CD4-positive, alpha-beta T cell treated with Interleukin-21 for 1 hour (primary cell): Measurements from ENCODE around the gene SLC38A10.

Experiments
- DNase-seq: peaks from one replicate; pipeline ENCODE4 v3.0.0-alpha.2; 2020

SLC38A10 gene

DNA sequence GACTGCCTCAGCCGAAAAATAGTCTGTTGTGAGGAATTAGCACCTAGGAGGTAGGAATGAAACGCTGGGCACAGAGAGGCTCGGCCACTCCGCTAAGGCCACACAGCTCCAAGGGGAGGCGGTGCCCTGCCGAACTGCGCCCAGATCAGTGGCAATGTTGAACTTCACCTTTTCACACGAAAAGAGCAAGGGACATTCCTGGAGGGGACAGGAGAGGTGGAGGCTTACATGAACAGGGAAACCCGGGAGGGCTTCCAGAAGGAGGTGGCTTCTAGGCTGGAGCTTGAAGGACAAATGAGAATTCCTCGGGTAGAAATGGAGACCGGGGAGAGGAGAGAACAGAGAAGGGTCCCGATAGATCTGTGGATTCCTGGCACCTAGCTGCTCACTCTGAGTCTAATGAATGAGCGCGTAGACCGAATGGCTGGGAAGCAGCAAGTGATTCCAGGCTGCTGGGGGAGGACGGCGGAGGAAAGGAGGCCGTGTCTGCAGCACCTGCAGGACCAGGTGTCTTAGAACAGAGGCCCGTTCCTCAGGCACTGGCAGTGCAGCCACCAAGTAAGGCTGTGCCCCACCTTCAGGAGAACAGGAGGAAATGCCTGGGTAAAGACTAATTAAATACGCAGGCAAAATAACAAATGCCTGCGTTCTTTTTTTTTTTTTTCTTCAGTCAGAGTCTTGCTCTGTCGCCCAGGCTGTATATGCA, 722 bp upstream of the SLC38A10 start:
- DNase-seq = peak; percentile 74

DNA sequence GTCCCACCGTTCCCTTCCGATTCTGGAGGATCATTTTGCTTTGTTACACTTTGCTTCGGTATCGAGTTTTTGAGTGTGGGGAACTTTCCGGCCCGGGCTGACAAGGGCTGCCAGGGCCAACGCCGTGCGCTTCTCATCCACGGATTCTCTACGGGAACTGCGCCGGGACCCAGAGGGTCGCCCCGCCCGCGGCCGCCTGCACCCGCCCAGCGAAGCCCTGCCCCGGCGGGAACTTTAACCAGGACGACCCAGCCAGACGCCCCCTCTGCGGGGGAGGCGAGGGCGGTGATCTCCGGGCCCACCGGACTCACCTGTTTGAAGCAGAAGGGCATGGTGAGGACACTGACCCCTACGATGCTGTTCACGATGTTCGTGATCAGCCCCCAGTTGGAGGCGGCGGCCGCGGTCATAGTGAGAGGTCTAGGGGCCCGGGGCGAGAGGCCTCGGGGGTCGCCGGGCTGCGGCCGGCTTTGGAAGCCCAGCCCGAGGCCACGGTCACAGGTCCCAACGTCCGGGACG, 536 bp downstream of the SLC38A10 start:
- no peak for DNase-seq

DNA sequence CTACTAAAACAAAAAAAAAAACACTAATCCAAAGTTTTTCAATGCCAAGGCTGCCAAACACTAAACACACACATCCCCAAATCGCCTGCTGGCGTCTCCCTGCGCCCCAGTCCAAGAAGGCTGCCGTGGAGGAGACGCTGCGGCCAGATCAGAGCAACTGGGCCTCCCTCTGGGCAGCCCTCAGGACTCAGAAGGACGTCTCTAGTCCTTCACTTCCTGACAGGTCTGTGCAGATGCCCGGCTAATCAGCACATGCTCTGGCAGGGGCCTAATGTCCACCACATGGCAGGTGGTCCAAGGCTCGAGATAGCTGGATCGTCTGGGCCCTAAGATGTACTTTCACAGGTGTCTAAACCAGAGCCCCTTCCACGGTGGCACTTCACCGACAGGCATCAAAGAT, 2.7 kb downstream of the SLC38A10 start:
- no peak for DNase-seq

DNA sequence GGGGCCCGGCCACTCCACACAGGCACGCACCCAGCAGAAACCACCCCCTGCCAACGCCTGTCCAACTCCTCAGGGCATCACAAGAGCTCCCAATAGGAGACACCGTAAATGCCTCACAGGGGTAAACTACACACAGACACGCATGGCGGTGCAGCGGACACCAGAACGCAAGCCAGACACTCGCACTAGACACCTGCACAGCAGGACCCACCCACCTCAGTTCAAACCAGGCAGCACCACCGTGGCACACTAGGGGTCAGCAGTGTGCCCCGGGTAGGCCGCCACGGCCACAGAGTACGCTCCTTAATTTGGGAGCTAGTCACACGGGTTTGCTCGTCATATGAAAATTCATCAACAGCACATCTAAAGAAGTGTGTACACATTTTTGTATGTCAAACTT, 3.4 kb downstream of the SLC38A10 start:
- peak; percentile 78 for DNase-seq

DNA sequence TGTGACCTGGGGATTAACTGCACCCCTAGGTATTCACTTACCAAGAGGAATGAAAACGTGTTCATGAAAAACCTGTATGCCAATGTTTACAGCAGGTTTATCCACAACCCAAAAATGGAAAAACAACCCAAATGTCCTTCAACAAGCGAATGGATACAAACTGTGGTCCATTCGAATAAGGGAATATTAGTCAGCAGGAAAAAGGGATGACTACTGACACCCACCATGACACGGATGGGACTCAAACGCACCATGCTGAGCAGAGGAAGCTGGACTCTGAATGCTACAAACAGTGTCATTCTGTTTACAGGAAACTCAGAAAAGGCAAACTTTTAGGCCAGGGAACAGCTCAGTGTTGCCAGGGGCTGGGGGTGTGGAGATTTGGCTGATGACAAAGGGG, 4.9 kb downstream of the SLC38A10 start:
- DNase-seq = no peak

DNA sequence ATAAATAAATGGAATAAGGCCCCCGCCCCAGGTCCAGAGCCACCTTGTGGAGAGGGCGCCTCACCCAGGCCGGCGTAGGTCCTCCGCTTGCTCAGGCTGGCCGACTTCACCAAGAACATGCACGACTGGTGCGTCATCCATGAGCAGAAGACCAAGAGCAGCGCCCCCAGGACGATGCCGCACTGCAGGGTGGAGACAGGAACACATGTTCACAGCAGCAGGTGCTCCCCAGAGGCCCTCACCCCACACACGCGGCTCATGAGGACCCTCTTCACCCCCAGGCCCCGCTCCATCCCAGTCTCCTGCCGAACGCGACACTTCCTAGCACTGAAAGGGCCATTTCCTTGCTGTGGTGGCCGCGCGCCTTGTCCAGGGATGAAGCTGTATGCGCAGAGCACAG, 5.5 kb downstream of the SLC38A10 start:
- DNase-seq = no peak

DNA sequence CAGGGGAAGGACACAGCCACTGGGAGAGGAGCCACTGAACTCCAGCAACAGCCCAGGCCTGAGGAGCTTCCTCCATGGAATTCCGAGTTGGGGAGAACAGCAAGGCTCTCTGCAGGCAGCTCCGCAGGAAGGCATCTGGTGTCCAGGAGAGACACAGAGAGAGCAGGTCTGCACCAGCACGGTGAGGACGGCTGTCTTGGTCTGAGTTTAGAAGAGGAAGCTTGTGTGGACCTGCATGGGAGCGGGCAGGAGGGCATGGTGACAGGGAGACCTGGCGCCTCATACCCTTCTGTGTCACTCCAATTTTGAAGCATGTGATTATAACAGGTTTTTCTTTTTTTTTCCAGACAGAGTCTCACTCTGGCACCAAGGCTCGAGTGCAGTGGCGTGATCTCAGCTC, 6.4 kb downstream of the SLC38A10 start:
- DNase-seq = no peak

DNA sequence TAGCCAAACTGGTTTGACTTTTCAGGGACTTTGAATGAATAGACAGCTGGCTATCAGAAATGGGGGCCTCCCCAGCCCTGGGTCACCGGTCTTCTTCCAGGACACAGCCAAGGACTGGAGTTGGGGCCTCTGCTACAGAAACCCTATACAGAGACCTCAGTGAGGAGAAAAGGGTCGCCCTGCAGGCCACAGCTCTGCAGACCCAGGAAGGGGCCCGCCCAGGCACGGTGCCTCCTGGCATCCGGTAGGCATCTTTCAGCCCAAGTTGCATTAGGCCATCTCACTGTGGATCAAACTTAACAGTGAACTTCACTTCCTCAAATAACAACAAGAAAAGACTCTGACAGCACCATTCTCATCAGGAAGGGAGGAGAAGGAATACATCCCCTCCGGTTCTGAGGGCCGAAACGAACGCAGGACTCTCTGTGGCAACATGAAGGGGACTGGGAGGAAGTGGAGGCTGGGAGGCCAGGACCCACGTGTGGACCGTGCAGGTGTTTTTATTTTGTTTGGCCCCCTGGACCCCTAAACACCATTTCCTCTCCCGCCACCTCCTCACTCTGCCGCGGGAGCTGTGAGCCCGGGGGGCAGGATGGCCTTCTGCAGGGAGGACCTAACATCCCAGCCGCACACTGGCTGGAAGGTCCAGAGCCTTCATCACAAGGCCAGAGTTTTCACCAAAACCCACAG, 7.2 kb downstream of the SLC38A10 start:
- DNase-seq = no peak

DNA sequence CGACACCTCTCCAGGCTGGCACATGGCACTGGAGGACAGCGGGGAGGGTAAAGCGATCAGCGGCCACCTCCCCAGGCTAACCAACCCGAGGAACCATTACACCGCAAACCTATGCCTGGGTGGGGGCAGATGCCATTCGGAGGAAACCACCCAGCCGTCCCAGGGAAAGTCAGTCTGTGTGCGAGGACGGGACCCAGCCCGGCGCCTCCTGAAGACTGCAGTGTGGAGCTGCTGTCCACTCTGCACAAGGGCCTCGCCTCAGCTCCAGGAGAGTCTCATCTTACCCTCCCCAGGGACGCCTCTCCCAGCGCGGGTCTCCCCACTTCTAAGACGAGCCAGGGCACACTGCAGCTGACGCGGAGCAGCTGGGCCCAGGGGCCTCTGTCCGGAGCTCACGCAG, 8.0 kb downstream of the SLC38A10 start:
- DNase-seq = no peak

DNA sequence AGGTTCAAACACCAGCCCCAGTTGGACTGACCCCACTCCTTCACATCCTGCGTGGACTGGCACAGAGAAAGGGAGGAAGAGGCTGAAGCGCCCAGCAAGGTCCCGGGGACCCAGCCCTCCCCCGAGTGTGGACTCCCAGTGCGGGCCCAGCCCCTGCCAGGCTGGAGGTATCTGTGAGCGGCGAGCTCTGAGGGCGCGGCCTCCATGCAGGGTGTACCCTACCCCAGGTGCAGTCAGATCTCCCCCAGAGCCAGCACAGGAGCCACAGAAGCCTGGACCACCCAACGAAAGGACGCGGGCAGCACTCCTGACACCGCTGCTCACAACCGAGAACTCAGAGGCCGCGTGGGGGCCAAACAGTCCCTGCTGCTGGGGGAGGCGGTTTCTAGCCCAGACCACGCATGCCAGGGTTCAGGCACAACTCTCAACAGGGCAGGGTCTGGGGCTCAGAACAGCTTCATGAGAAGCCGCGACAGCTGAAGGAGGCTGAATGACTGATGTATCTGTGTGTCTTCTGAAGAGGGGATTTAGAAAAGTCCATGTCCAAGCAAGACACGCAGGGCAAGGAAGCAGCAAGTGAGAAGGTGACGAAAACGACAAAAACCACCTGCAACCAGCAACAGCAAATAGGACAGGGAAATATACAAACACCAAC, 8.5 kb downstream of the SLC38A10 start:
- no peak for DNase-seq

DNA sequence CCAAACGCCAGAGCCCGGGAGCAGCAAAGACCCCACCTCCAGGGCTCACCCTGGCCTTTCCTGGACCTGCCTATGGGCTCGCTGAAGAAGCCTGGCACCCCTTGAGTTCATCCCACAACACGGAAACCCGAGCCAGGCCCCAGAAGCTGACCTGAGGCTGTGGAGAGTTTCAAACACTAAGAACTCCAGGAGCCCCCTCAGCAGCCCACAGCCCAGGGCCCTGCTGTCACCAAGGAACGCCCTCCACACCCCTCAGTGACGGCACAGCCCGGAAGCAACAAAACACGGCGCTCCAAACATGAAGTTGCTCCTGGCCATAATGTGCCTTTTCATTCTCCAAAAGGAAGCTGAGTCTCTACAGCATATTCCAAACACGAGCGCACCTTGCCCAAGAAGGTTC, 9.2 kb downstream of the SLC38A10 start:
- DNase-seq = no peak

DNA sequence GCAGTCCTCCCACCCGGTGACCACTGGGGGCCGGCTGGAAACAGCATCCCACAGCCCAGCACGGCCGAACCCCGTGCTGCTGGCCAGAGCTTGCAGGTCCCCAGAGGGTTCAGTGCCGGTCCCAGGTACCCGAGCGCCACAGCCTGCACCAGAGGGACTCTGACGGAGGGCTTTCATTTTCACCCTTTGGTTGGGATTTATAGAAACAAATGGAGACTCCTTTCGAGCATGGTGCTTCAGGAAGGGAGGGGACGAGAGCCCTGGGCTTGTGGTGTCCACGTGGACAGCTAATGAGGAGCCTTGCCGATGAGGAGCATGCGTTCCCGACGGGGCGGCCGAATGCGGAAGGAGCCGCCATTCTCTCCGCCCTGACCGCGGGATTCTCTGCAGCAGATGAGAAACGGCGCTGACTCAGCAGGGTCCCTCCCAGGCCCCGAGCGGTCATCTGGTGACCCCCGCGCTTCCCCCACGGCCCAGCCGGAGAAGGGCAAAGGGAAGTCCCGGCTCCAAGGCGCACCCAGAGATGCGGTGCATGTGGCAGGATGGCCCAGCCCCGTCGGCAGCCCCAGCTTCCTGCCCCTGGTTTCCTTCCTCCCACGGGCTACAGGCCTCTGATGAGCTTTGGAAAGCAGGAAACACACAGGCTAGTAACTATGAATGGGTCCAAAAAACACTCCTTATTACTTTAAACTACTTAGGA, 9.8 kb downstream of the SLC38A10 start:
- DNase-seq = peak; percentile 57

DNA sequence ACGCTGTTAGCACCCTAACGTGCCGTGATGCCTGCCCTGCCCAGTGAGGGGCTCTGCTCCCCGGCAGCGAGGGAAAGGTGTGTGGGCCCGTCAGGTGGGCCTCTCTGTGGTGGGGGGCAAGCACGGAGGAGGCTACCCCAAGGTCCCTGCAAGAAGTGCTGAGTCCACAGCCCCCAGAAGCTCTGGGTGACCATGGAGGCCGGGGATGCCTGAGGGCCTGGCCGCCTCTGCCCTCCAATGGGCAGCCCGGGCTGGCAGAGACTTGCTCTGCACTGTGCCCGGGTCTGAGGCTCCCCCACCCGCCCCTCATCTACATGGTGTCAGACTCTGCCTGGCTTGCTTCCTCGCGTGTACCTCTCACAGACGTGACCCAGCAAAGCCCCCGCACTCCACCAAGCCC, 12.2 kb downstream of the SLC38A10 start:
- DNase-seq = no peak

DNA sequence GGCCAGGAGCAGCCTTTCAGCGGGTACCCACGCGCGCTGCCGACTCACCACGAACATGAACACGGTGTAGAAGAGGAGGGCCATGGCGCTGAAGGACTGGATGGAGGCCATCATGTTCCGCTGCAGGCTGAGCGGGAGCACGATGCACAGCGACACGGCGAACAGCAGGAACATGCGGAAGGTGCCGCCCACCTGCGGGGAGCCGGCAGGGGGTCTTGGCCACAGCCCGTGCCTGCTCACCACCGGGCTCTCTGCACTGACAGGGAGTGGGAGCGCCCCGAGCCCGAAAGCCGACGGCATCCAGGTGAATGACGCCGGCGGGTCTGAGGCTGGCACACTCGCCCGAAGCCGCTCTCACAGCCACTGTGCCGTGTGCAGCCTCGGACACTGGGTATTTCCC, 13.0 kb downstream of the SLC38A10 start:
- no peak for DNase-seq

DNA sequence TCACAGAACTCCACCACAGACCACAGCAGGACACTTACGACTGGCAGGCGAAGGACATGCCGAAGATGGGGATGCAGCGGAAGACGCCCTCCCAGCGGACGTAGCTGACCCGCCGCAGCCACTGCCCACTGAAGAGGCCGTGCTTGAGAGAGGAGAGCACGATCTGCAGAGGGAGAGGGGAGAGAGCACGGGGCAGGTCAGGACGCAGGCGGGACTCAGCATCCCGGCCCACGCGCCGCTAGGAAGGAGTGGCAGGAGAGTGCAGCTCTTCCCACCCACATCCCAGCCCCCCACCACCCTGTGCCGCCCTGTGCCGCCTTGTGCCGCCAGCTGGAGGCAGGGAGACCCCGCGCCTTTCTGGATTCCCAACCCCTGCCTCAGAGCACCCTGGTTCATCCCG, 14.5 kb downstream of the SLC38A10 start:
- DNase-seq = no peak

DNA sequence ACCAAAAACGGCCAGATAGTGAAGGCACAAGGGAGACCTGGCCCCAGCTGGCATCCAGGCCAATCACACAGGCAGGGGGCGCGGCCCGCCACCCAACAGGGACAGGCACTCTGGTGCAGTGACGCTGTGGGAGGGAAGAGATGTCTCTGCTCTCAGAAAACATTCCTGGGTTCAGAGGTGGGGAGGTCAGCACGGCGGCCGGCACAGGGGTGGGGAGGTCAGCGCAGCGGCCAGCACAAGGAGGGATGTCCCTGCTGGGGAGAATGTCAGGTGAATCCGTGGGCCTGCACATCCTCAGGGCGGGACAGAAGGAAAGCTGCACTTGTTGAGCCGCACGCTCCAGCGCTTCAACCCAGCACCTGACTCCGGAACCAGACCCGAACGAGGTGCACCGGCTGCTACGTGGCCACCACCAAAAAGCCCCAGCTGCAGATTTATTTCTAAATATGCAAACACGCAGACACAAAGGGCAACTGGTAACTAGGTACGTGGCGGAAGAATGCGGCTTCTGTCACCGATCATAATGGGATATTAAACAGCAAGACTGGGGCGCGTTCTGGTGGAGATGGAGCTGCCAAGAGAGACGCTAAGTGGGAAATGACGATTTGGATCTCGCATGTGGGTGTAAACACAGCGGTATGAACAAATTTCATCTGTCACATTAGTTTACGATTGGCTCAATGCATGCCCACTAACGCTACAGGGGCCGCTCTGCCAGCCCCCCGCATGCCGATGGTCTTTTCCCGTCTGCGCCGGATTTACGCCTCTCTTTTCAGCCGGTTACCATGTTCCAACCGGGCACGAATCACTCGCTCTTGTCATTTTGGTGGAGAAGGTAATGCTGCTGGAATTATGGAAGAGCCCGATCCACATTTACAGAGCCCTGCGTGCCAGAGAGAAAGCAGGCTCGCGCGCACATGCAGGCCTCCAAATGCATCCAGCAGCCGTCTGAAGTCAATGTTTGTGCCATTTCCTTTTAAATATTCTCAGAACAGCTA, 15.5 kb downstream of the SLC38A10 start:
- DNase-seq = no peak

DNA sequence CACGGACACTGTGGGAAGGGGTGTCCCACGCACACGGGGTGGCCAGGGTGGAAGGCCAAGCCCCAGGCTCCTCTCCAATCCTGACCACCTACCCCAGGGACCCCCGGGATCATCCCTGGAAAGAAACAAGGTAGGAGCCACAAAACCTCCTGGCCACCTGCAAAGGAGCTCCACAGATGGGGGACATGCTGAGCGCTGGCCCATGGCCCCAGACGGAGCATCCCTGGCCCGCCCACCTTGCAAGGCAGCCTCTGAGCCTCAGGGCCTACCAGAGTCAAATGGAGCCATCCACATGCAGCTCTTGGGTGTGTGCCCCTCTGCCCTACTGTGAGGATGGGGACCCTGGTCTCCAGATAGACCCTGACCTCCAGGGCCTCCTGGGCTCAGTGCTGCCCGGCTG, 16.3 kb downstream of the SLC38A10 start:
- no peak for DNase-seq

DNA sequence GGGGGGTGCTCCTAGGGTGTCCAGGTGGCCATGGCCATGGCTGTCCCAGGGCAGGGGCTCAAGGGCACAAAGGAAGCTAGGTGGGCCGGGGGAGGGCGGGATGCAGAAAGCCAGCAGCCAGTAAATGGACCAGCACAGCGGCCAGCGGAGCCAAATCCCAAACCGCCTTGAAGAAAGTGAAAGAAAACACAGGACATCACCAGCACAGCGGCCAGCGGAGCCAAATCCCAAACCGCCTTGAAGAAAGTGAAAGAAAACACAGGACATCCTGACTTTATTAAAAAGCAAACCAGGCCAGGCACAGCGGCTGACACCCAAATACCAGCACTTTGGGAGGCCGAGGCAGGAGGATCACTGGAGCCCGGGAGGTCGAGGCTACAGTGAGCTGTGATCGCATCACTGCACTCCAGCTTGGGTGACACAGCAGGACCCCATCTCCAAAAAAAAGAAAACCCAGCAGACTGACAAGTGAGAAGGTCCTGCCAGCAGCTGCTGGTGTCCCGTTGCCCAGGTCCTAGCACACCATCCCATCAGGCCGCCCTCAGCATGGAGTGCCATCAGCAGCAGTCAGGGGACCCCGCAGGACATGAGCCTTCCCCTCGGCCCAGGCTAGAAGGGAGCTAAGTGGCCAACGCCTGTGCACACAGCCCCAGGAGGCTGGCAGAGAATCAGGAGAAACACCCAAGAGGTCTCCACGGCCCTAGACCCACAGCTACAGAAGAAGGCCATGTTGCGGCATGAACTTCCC, 17.0 kb downstream of the SLC38A10 start:
- no peak for DNase-seq

DNA sequence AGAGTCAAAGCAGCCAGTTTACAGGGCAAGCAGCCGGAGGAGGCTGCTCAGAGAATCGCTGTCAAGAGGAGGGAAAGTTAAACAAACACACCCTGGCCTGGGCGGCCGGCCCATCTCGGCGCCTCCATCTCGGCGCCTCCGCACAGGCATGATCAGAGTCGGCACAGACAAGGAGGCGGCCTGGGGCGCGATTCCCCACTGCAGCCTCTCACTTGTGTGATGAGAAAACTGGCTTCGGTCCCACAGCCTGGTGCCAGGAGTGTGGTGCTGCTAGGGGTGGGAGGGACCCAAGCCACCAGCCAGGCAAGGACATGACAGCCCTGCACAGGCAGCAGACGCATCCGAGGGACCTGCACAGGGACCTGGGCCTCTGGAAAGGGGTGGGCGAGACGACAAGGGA, 17.7 kb downstream of the SLC38A10 start:
- DNase-seq = no peak

DNA sequence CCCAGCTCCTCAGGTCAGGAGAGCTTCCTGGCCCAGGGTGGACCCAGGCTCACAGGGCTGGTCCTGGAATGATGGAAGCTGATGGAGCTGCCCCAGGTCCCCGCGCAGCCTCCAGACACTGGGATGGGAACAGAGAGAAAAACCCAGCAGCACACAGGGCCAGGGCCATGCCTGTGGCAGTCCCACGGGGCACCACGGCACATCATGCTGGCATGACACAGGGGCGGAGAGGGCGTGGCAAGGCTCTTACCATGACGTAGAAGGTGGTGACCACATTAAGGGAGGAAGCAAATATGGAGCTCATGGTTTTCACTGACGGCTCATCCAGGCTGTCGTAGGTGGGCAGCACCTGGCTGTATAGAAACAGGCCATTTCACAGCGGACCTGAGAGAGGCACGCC, 18.3 kb downstream of the SLC38A10 start:
- no peak for DNase-seq

DNA sequence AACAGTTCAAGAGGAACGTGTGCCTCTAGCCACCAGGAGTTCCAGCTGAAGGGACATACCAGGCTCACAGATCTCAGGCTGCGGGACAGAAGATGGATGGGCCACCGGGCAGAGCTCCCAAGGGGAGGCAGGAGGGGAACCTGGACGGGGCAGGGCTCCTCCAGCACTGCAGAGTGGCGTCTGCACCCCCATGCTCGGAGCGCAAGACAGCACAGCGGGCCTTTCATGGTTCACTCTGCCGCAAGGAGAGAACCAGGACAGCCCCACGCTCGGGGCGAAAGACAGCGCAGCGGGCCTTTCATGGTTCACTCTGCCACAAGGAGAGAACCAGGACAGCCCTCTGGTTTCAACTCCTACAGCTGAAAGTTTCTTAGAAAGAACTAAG, 20.6 kb downstream of the SLC38A10 start:
- DNase-seq = no peak
